ENCODE data around the gene ARRDC5.

The ARRDC5 gene

GRCh38 chr19:4933528-4933927 lies 30.8 kb upstream of the ARRDC5 start:
- Histone ChIP-seq H3K27me3 (no peaks in the 10 kb centered on the region), H3K4me1 (no peaks in the 10 kb centered on the region), H3K36me3 (peaks cover 81% of the 10 kb centered on the region), H3K4me3 (ENCODE audit: low read depth, low read length) (no peak overlapping the region), H3K9me3 (no peaks in the 10 kb centered on the region)
- TF ChIP-seq, protein P1, sequence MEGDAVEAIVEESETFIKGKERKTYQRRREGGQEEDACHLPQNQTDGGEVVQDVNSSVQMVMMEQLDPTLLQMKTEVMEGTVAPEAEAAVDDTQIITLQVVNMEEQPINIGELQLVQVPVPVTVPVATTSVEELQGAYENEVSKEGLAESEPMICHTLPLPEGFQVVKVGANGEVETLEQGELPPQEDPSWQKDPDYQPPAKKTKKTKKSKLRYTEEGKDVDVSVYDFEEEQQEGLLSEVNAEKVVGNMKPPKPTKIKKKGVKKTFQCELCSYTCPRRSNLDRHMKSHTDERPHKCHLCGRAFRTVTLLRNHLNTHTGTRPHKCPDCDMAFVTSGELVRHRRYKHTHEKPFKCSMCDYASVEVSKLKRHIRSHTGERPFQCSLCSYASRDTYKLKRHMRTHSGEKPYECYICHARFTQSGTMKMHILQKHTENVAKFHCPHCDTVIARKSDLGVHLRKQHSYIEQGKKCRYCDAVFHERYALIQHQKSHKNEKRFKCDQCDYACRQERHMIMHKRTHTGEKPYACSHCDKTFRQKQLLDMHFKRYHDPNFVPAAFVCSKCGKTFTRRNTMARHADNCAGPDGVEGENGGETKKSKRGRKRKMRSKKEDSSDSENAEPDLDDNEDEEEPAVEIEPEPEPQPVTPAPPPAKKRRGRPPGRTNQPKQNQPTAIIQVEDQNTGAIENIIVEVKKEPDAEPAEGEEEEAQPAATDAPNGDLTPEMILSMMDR (IDR thresholded peaks at IDR 0.05; ENCODE audit: low read depth, low read length) = no peak
- no peak for DNase-seq

GRCh38 chr19:4932711-4933110 lies 30.0 kb upstream of the ARRDC5 start:
- TF ChIP-seq, protein P1 (IDR thresholded peaks at IDR 0.05; ENCODE audit: low read depth, low read length) = no peak
- H3K27me3 ChIP-seq = no peaks in the 10 kb centered on the region
- no peaks in the 10 kb centered on the region for H3K9me3 ChIP-seq
- peaks cover 86% of the 10 kb centered on the region for H3K36me3 ChIP-seq
- H3K4me1 ChIP-seq = no peaks in the 10 kb centered on the region
- no peak overlapping the region for H3K4me3 ChIP-seq (ENCODE audit: low read depth, low read length)
- DNase-seq = no peak

- Histone ChIP-seq H3K9me3 (no peaks in the 10 kb centered on the region), H3K36me3 (peaks cover 84% of the 10 kb centered on the region), H3K4me1 (no peaks in the 10 kb centered on the region), H3K27me3 (no peaks in the 10 kb centered on the region), H3K4me3 (ENCODE audit: low read depth, low read length) (no peak overlapping the region)
- TF ChIP-seq, protein P1 (IDR thresholded peaks at IDR 0.05; ENCODE audit: low read depth, low read length) = no peak
- DNase-seq = no peak
These were observed 28.0 kb upstream of the ARRDC5 start for GRCh38 chr19:4930664-4931063.

DNA sequence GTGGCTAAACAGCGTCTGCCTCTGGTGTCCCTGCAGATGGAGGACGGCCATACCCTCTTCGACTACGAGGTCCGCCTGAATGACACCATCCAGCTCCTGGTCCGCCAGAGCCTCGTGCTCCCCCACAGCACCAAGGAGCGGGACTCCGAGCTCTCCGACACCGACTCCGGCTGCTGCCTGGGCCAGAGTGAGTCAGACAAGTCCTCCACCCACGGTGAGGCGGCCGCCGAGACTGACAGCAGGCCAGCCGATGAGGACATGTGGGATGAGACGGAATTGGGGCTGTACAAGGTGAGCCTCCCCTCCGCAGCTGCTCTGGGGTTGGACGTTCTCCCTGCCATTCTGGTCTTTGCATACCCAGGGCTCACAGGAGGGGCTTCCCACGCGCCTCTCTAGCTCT lies 26.5 kb upstream of the ARRDC5 start:
- H3K36me3 ChIP-seq = peaks cover 75% of the 10 kb centered on the region
- no peak for DNase-seq
- no peaks in the 10 kb centered on the region for H3K4me1 ChIP-seq
- H3K9me3 ChIP-seq = no peaks in the 10 kb centered on the region
- H3K4me3 ChIP-seq (ENCODE audit: low read depth, low read length) = no peak overlapping the region
- no peaks in the 10 kb centered on the region for H3K27me3 ChIP-seq
- TF ChIP-seq, protein P1 (IDR thresholded peaks at IDR 0.05; ENCODE audit: low read depth, low read length) = no peak

GRCh38 chr19:4923276-4923747 lies 20.6 kb upstream of the ARRDC5 start:
- TF ChIP-seq, protein P1 (IDR thresholded peaks at IDR 0.05; ENCODE audit: low read depth, low read length) = no peak

DNA sequence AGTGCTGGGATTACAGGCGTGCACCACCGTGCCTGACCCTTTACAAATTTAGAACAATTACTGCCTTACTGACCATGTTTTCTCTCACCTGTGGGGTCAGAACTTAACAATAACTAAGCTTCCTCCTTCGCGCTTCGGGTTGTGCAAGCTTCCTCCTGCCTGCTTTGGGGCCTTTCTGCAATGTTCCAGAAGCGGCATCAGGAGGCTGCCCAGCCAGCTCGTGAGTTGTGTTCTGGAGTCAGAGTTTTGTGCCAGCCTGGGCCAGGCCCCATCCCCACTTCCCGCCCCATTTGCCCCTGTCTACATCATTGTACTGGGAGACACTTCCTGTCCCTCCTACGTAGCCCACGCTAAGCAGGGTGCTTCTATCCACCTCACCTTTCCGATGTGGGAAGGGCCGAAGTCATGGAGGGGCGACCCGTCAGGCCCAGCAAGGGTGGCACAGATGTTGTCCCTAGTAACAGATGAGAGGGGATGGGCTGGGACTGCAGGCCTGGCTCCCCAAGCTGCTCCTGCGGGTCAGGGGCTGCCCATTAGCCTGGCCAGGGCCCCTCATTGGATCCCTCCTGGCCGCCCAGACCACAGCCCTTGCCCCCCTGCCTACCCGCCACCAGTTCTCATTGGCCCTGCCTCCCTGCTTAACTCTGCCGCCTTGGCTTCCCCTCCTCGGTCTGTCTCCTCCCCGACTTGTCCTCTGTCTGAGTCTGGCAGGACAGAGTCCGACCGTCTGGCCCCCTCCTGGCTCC lies 20.0 kb upstream of the ARRDC5 start:
- TF ChIP-seq, protein P1 (IDR thresholded peaks at IDR 0.05; ENCODE audit: low read depth, low read length) = no peak
- DNase-seq = no peak
- Histone ChIP-seq H3K36me3 (peaks cover 55% of the 10 kb centered on the region), H3K27me3 (no peaks in the 10 kb centered on the region), H3K4me1 (no peaks in the 10 kb centered on the region), H3K4me3 (ENCODE audit: low read depth, low read length) (no peak overlapping the region), H3K9me3 (no peaks in the 10 kb centered on the region)

More at GRCh38 chr19:4923276-4923747, 20.6 kb upstream of the ARRDC5 start:
- H3K4me1 ChIP-seq = no peaks in the 10 kb centered on the region
- no peak for DNase-seq
- no peaks in the 10 kb centered on the region for H3K9me3 ChIP-seq
- H3K27me3 ChIP-seq = no peaks in the 10 kb centered on the region
- peaks cover 60% of the 10 kb centered on the region for H3K36me3 ChIP-seq
- H3K4me3 ChIP-seq (ENCODE audit: low read depth, low read length) = no peak overlapping the region
